Measurements from ENCODE around the gene THAP8. TPM values are rescaled to one million over a fixed set of nuclear protein-coding genes. Genes with fewer than 3 reads are reported as not detected.

THAP8 gene, protein sequence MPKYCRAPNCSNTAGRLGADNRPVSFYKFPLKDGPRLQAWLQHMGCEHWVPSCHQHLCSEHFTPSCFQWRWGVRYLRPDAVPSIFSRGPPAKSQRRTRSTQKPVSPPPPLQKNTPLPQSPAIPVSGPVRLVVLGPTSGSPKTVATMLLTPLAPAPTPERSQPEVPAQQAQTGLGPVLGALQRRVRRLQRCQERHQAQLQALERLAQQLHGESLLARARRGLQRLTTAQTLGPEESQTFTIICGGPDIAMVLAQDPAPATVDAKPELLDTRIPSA
- total RNA-seq = 5.2 TPM
- long read RNA-seq, transcript THAP8-201 (4 exons, 1,825 nt) = major isoform, 29 of 38 reads
- long read RNA-seq, partial matches to known transcripts = 4 of 38 reads
- long read RNA-seq, other reads (novel, unspliced or antisense) = 3 of 38 reads

DNA sequence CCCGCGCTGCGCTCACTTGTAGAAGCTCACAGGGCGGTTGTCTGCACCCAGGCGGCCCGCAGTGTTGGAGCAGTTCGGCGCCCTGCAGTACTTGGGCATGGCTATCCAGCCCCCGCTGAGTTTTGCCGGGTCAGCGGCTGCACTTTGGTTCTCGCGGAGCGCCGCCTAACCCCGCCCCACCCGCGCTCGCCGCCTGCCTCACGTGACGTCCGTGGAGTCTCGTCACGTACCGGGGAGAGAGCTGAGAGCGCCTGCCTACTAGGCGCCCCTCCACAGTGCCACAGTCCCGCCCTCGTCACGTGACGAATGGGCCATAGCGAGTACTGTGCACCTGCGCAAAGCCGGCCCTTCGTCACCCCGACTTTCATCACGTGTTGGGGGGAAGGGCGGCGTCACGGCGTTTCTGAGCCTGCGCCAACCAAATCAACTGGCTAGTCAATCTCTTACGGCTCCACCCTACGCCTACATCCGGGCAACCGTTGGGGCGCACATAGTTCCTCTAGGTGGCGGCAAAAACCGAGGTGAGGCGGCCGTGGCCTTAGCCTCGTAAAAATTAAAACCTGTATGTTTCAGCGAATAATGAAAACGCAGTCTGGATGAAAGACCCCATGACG is at the start of gene THAP8:
Gene THAP8, minus strand, starts transcription at position 167 of the 614 bp plus-strand sequence. Its CDS starts 68 bp downstream, at position 99.
- peak; percentile 100 for DNase-seq (ENCODE audit: low spot score)

DNA sequence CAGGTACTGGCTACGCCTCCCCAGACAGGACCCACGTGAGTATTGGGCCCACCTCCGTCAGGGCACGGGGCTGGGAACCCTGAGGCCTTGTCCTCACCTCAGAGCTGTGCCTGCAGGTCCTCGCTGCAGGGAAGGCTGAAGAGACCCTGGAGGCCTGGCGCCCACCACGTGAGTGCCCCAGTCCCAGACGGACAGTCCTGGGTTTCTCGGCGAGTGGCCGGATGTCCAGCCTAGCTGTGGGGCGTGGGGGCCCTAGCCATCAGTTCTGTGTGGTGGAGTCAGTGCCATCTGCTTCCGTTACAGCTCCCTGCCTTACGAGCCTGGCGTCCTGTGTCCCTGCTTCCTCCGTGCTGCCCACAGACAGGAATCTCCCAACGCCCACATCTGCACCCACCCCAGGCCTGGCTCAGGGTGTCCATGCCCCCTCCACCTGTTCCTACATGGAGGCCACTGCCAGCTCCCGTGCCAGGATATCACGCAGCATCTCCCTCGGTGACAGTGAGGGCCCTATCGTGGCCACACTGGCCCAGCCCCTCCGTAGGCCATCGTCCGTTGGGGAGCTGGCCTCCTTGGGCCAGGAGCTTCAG is 49.0 kb upstream of the THAP8 start:
- no peak for DNase-seq (ENCODE audit: low spot score)

DNA sequence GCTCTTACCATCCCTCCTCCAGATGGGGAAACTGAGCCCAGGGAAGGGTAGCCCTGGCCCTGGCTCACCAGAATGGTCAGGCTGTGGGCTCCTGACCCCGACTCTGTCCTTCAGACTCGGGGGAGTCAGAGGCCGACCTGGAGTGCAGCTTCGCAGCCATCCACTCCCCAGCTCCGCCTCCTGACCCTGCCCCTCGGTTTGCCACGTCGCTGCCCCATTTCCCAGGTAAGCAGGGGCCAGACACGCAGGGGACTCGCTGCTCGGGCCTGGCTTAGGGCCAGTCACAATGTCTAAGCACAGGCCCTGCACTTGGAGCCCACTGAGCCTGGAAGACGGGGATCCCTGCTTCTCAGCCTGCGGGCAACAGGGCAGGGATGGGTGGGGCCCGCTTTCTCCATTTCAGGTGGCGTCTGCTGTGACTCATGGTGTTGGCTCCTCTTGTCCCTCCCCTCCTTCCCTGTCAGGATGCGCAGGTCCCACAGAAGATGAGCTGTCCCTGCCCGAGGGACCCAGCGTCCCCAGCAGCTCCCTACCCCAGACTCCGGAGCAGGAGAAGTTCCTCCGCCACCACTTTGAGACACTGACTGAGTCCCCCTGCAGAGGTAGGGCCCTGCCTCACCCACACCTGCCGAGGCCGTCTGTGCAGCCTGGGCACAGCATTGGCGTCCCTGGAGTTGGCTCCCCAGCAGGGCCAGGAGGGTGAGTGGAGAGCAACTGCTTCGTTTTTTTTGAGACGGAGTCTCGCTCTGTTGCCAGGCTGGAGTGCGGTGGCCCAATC is 47.7 kb upstream of the THAP8 start:
- no peak for DNase-seq (ENCODE audit: low spot score)

DNA sequence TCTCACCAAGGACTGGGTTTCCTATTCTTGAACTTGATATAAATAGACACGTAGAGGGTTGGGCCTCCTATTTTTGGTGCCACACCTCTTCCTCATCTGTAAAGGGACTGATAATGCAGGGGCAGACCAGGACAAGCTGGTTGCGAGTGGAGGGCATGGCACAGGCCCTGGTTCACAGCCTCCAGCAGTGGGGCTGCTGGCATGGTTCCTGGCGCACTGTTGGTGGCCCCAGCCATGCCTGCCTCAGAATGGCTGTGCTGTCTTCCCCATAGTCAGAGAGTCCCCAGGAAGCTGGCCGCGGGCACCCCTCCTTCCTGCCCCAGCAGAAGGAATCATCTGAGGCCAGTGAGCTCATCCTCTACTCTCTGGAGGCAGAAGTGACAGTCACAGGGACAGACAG is 46.4 kb upstream of the THAP8 start:
- no peak for DNase-seq (ENCODE audit: low spot score)

DNA sequence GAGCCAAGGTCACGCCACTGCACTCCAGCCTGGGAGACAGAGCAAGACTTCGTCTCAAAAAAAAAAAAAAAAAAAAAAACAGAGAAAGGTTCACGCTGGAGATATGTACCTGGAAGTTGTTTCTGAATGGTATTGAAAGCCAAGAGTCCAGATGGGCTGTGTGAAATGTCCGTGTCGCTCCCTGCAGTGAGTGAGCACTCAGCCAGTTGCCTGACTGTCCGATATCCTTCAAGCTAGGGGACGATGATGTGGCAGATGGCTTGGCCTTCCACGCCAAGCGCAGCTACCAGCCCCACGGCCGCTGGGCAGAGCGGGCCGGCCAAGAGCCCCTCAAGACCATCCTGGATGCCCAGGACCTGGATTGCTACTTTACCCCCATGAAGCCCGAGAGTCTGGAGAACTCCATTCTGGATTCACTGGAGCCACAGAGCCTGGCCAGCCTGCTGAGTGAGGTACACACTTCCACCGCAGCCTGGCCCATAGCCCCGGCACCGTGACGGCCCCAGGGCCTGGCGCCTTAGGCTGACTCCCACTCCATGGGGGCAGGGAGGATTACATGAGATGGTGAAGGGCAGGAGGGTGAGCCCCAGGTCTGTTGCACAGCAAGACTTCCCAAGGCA is 45.2 kb upstream of the THAP8 start:
- no peak for DNase-seq (ENCODE audit: low spot score)

DNA sequence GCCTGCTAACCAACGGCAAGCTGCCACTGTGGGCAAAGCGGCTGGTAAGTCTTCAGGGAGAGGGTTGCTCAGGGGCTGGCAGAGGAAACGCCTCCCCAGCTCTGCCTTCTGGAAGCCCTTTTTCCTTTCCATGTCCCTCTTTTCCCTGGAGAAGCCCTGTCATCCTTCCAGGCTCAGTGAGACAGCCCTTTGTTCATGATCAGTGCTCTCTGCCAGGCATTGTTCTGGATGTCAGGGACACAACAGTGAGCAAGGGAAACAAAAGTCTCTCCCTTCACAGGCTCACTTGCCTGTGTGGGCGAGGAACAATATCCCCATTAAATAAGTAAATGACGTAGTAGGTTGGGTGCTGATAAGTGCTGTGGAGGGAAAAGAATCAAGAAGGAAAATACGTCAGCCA is 43.0 kb upstream of the THAP8 start:
- DNase-seq (ENCODE audit: low spot score) = no peak

DNA sequence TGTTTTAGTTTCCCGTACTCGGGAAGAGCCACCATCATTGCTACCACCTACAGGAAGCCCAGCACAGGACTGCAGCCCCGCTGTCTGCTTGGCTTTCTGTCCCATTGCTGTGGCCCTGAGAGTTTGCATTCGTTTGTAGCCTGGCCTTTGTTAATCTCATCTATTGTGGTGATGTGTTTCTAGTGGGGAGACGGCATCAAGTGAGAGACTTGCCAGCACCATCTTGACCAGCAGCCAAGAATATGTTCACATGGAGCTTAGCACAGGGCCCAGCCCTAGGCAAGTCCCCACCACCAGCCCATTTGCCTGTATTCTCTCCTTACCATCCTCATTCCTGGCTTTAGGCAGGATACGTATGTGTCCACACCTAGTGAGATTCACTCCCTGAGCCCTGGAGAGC is 39.6 kb upstream of the THAP8 start:
- no peak for DNase-seq (ENCODE audit: low spot score)

DNA sequence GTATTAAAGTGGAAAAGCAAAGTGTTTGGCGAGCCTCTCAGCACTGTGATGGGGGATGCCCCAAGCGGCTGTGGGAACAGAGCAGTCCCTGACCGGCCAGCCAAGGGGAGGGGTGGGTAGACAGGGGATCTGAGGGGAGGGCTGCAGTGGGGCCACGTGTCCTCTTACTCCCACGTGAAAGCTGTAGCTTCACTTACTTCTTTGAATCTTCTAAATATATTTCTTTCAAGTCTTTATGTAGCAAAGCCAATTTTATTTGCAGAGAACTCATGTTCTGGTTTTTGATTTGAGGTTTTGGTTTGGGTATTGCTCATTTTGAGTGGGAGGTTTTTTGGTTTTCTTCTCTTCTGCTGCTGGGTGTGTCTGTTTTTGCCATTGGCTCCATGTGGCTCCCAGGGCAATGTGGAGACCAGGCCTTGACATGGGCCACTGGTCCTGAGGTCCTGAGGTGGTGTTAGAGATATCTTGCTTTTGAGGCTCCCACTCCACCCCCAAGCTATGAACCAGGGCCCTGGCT is 39.1 kb upstream of the THAP8 start:
- DNase-seq (ENCODE audit: low spot score) = no peak

DNA sequence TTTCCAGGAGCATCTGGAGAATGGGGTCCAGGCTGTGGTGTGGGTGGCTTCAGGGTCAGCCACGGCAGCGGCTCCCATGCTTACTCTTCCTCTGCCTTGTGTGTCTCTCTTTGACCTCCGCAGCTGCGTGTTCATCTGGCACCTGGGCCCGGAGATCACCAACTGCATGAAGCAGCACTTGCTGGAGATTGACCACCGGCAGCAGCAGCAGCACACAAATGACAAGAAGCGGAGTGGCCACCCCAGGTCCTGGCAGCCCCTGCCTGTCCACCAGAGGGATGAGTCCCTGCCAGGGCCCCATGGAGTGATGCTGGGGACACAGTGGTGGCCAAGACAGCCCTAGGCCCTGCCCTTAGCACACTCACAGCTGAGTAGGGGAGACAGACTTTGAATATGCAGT is 38.5 kb upstream of the THAP8 start:
- DNase-seq (ENCODE audit: low spot score) = no peak

DNA sequence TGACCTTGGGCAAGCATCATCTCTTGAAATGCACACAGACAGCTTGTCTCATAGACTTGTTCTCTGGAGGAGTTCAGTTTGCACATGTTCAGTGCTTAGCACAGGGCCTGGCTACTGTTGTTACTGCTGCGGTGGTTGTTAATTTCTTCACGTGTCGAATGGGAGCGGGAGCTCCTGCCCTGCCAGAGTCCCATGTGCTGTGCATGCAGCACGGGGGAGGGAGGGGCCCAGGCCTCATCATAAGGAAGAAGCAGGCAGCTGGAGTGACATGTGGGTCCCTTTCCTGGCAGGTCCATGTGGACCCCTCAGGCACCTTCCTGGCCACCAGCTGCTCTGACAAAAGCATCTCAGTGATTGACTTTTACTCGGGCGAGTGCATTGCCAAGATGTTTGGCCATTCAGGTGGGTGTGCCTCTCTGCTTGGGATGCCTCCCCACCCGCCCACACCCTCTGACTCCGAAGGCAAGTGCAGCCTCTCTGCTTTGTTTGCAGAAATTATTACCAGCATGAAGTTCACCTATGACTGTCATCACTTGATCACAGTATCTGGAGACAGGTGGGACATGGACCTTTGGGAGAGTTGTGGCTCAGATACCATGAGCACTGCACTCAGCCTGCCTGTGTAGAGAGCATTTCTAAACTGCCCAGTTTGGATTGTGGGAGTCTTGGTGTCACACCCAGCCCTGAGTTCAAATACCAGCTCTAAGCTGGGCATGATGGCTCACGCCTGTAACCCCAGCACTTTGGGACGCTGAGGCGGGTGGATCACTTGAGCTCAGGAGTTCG is 37.0 kb upstream of the THAP8 start:
- no peak for DNase-seq (ENCODE audit: low spot score)

DNA sequence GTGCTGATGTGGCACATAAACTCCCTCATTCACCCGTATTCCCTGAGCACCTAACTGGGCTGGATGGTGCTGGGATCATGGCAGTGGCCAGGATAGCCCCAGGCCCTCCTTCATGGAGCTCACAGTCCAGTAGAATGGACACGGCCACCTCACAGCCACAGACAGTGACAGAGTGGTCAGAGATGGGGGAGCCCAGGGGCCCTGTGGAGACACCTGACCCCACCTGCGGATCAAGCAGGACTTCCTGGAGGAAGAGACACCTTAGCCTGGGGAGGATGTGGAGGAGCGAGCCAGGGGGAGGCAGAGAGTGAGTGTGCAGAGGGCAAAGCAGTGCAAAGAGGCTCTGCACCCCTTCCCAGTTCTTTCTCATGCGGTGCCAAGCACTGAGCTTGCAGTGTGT is 35.8 kb upstream of the THAP8 start:
- no peak for DNase-seq (ENCODE audit: low spot score)

DNA sequence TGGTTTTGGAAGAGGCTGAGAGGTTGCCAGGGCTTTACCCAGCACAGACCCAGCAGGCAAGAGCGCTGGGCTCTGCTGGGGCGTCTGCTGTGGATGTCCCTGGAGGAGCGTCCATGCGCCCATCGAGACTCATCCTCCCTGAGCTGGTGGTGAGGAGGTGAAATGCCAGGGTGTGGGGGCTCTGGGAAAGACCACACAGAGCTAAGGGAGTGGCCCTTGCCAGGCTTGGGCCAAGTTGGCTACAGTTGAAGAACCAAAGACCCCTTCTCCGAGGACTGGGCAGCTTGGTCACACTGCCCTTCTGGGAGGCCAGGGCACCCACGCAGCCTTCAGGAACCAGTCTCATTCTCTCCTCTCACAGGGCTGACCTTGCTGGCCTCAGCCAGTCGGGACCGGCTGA is 32.2 kb upstream of the THAP8 start:
- DNase-seq (ENCODE audit: low spot score) = no peak

DNA sequence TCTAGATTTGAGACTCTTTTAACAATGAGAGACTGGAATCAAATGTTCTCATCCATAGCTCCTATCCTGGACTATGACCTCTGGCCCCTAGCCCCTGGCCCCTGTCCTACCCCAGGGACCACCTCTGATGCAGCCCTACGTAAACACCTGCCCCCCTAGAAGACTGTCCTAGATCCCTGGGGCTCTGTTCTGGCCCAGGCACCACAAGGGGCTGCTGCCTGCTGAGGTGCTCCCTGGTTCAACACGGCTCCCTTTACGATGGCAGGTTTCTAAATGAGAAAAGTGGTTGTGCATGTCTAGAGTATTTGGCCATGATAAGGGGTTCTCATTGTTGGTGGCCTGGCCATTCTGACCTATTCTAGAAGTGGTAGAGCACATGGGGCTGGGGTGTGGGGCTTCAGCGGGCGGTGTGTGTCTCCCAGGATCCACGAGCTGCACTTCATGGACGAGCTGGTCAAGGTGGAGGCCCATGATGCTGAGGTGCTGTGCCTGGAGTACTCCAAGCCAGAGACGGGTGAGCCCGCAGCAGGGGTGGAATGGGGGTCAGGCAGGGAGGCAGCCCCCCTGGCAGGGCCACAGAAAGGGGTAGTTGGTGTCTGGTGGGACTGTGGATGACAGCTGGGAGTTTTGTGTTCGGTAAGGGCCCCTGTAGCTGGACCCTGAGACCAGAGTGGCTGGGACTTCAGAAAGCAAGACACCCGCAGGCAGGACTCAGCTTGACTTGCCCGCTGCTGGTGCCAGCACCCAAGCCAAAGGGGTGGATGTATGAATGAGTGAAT is 30.3 kb upstream of the THAP8 start:
- no peak for DNase-seq (ENCODE audit: low spot score)

DNA sequence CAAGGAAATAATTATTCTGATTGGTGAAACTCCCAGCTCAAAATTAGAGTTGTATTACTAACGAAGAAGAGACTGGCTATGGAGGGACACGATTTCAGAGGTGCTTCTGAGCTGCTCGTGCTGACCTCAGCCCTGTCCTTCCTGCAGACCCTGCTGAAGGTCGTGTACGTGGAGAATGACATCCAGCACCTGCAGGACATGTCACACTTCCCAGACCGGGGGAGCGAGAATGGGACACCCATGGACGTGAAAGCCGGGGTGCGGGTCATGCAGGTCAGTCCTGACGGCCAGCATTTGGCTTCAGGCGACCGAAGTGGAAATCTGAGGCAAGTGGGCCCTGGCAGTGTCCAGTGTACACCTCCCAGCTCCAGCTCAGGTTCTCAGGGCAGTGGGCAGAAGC is 28.8 kb upstream of the THAP8 start:
- DNase-seq (ENCODE audit: low spot score) = no peak

DNA sequence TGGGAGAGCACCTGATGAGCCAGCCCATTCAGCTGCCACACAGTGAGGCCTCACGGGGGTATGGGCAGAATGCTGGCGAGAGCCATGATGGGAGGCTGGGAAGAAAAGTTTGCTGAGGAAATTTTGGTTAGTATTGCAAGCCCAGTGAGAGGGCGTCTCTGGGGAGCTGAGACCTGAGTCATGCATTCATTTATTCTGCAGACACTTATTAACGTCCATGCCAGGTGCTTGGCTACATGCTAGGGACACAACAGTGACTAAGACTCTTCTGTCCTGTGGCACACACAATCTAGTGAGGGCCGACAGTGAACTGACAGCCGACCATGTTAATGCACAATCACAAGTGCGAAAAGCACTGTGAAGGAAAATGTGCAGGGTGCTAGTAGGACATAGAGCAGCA is 27.8 kb upstream of the THAP8 start:
- DNase-seq (ENCODE audit: low spot score) = no peak

DNA sequence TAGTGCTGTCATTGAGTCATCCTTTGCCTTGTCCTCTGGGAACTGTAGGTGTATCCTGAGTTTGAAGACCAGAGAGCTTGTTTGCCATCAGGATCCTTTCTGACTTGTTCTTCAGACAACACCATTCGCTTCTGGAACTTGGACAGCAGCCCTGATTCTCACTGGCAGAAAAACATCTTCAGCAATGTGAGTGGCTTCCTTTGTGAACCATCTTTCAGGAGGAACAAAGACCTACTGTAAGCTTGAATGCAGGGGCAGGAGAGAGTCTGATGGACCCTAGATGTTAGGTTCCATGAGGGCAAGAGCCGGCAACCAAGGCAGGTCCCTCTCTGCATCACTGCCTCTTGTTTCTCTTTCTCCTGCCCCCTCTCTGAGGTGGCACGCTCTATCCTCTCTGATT is 27.3 kb upstream of the THAP8 start:
- DNase-seq (ENCODE audit: low spot score) = no peak

DNA sequence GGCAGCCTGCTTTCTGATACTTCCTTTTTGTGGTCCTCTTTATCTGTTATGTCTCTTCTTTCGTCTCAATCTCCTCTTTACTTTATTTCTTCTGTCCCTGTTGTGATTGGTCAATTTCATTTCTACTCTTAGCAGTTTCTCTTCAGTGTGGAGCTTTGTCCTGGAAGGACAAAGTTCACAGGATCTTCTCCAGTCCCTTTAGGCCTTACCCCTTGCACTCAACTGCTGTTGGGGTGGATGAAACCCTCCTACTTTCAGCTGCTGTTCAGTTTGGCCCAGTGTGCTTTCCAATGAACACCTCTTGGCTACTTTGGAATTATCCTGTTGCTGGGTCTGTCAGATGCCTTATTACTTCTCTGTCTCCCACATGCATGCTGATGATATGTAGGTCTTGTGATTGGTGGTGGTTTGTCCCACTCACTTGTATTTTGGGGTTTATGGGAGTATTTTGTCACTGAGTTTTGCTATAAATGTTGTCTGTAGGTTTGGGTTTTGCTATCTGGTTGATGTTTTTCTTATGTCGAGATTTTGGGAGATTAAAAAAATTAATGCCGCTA is 25.4 kb upstream of the THAP8 start:
- no peak for DNase-seq (ENCODE audit: low spot score)

DNA sequence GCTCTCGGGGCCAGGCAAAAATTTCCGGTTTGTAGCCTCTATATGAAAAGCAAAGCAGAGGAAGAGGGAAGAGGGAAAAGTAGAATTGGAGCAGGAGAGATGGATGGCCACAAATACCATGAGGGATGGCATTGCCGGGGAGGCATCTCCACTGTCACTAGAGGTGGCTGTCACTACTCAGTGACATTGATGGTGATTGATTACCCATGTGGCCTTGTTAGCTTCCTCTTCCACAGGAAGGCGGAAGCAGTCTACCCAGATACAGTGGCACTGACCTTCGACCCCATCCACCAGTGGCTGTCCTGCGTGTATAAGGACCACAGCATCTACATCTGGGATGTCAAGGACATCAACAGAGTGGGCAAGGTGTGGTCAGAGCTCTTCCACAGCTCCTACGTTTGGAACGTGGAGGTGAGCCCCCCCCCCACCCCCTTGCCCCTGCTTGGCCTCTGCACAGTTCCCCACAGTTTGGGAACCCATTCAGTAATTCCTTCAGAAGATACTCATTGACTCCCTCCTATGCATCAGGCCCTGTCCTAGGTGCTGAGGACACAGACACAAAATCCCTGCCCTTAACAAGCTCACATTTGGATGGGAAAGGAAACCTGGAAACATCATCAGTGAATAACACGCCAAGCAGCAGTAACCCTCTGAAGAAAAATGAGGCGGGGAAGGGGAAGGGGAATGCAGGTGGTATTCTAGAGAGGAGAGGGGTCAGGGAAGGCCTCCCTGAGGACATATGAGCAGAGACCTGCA is 19.2 kb upstream of the THAP8 start:
- DNase-seq (ENCODE audit: low spot score) = no peak

DNA sequence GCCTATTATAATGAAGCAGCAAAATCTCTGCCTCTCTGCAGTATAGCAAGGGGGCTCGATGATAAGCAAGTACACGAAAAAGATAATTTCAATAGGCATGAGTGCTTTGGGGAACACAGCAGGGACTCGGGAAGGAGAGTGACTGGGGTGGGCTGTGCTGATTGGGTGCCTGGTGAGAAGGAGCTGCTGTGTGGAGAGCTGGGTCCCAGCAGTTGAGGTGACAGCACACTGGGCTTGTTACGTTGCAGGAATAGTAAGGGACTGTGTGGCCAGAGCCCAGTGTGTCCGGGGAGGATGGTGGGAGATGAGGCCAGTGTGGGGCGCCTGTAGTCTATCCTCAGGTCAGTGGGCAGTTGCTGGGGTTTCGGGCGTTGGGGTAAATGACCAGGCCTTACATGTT is 18.0 kb upstream of the THAP8 start:
- no peak for DNase-seq (ENCODE audit: low spot score)

Data from mesenteric fat pad (tissue), 1 donor.